ENCODE data around the gene ASNSD1.

The ASNSD1 gene

GRCh38 chr2:189661148-189661956 is at the start of gene ASNSD1:
ASNSD1 (plus strand) TSS chr2:189661459; CDS start chr2:189666133, 4,674 bp downstream.
- Mint-ChIP-seq H3K27me3 (ENCODE audit: low read depth) (no peaks in the 10 kb centered on the region), H3K4me1 (ENCODE audit: low read depth) (peaks cover 46% of the 10 kb centered on the region), H3K4me3 (no peak within 1 kb of the TSS), H3K36me3 (ENCODE audit: low read depth) (peaks cover 19% of the 10 kb centered on the region), H3K27ac (no peak within 1 kb of the TSS), H3K9me3 (no peaks in the 10 kb centered on the region)
- peak; percentile 98 for DNase-seq (ENCODE audit: low spot score)

DNA sequence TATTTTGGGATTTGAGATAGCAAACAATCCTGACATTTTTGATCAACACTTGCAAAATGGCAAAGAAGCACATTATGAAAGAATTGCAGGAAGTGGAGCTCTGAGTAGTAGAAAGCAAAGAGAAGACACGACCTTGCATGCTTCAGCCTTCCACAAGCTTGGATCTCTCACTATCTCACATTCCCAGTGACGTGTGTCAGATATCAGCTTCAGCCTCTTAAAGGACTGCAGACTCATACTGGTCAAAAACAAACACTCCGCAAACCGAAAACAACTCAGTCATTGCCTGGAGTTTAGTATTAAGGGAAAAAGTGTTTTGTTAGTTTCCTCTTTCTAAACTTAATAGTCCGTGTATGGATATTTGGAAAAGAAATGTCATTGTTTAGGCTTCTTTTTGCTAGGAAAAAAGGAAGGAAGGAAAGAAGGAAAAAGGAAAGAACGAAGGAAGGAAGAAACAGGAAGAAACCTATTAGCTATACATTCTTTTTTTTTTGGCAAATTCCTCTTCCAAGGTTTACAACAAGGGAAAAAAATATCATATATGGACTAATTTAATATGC is 48.1 kb upstream of the ASNSD1 start:
- H3K9me3 Mint-ChIP-seq: no peaks in the 10 kb centered on the region
- H3K36me3 Mint-ChIP-seq (ENCODE audit: low read depth): no peaks in the 10 kb centered on the region
- no peak overlapping the region for H3K4me3 Mint-ChIP-seq
- no peaks in the 10 kb centered on the region for H3K4me1 Mint-ChIP-seq (ENCODE audit: low read depth)
- no peak overlapping the region for H3K27ac Mint-ChIP-seq
- DNase-seq (ENCODE audit: low spot score): no peak
- peaks cover 2% of the 10 kb centered on the region for H3K27me3 Mint-ChIP-seq (ENCODE audit: low read depth)

- H3K9me3 Mint-ChIP-seq: no peaks in the 10 kb centered on the region
- H3K4me1 Mint-ChIP-seq (ENCODE audit: low read depth): no peaks in the 10 kb centered on the region
- peaks cover 2% of the 10 kb centered on the region for H3K27me3 Mint-ChIP-seq (ENCODE audit: low read depth)
- H3K4me3 Mint-ChIP-seq: no peak overlapping the region
- no peak for DNase-seq (ENCODE audit: low spot score)
- H3K36me3 Mint-ChIP-seq (ENCODE audit: low read depth): no peaks in the 10 kb centered on the region
- no peak overlapping the region for H3K27ac Mint-ChIP-seq
Measured at GRCh38 chr2:189613650-189614420, 47.4 kb upstream of the ASNSD1 start.

DNA sequence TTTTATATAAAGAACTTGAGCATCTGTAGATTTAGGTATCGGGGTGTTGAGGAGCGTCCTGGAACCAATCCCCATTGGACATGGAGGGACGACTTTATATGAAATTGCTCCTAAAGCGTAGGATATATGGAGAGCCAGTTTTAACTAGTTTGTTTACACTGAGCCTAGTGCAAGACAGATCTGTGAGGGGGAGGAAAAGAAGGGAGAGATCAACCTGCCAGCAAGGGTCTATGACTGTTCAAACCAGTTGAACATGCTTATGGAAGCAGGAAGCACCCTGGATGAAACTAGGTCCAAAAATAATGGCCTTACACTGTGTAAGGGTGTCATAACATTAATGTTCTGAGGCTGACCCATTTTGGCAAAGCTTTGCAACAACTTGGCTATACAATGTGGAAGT is 46.7 kb upstream of the ASNSD1 start:
- DNase-seq (ENCODE audit: low spot score): no peak
- Mint-ChIP-seq H3K4me1 (ENCODE audit: low read depth) (no peaks in the 10 kb centered on the region), H3K27me3 (ENCODE audit: low read depth) (peaks cover 2% of the 10 kb centered on the region), H3K4me3 (no peak overlapping the region), H3K9me3 (no peaks in the 10 kb centered on the region), H3K27ac (no peak overlapping the region), H3K36me3 (ENCODE audit: low read depth) (no peaks in the 10 kb centered on the region)

GRCh38 chr2:189618197-189618596 is 43.1 kb upstream of the ASNSD1 start:
- DNase-seq (ENCODE audit: low spot score): no peak
- H3K36me3 Mint-ChIP-seq (ENCODE audit: low read depth): no peaks in the 10 kb centered on the region

GRCh38 chr2:189621781-189622180 is 39.5 kb upstream of the ASNSD1 start:
- Mint-ChIP-seq H3K9me3 (no peaks in the 10 kb centered on the region), H3K36me3 (ENCODE audit: low read depth) (no peaks in the 10 kb centered on the region), H3K27ac (no peak overlapping the region), H3K4me1 (ENCODE audit: low read depth) (peaks cover 7% of the 10 kb centered on the region), H3K27me3 (ENCODE audit: low read depth) (no peaks in the 10 kb centered on the region), H3K4me3 (no peak overlapping the region)
- no peak for DNase-seq (ENCODE audit: low spot score)

More at GRCh38 chr2:189618197-189618596, 43.1 kb upstream of the ASNSD1 start:
- H3K9me3 Mint-ChIP-seq: no peaks in the 10 kb centered on the region
- H3K4me3 Mint-ChIP-seq: no peak overlapping the region
- H3K27me3 Mint-ChIP-seq (ENCODE audit: low read depth): no peaks in the 10 kb centered on the region
- no peaks in the 10 kb centered on the region for H3K4me1 Mint-ChIP-seq (ENCODE audit: low read depth)
- no peak overlapping the region for H3K27ac Mint-ChIP-seq

DNA sequence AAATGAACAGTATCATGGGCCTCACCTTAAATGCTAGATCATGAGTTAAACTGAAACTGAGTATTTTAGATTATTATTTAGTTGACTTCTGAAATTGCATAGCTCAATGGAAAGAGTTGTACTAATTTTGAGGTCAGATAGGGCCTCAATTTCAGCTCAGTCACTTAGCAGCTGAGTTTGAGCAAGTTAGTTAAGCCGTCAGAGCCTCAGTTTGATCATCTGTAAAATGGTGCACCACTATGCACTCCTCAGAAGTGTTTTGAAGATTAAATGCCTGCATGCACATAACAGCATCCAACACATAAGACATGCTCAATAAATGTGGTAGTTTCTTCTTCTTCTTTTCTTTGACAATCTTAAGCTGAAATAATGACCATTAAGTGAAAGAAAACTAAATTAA is 38.2 kb upstream of the ASNSD1 start:
- Mint-ChIP-seq H3K9me3 (no peaks in the 10 kb centered on the region), H3K27ac (no peak overlapping the region), H3K4me3 (no peak overlapping the region), H3K27me3 (ENCODE audit: low read depth) (no peaks in the 10 kb centered on the region), H3K4me1 (ENCODE audit: low read depth) (peaks cover 7% of the 10 kb centered on the region), H3K36me3 (ENCODE audit: low read depth) (no peaks in the 10 kb centered on the region)
- no peak for DNase-seq (ENCODE audit: low spot score)

DNA sequence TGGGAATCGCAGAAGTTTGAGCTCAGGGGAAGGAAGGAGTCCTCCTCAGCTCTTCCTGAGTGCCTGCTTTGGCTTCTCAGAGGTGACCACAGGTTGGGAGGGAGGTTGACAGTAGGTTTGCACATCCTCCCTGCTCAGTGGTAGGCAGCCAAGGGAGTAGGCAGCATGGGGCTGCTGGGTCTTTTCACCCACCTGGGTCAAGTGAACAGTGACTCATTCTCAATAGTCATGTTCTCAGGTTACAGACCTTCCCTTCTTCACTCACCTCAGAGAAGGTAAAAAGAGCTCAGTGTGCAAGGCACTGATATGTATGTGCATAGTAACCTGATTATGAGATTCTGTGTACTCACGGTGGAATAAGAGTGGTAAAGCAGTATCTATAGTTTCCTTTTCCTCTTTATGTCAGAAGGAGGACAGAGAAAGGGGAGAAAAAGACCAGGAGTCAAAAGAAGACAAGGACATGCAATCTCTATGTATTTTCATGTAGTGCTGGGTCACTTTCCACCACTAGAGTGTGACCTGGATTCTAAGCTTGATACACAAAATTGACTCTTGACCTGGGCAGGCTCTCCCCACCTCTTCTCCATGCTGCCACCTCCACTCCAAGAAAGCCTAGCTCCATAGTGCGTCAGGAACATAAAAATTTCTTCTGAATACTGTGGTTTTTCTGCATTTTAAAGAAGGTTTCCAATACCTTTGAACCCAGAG is 36.5 kb upstream of the ASNSD1 start:
- Mint-ChIP-seq H3K36me3 (ENCODE audit: low read depth) (no peaks in the 10 kb centered on the region), H3K9me3 (no peaks in the 10 kb centered on the region), H3K4me1 (ENCODE audit: low read depth) (peaks cover 7% of the 10 kb centered on the region), H3K4me3 (no peak overlapping the region), H3K27me3 (ENCODE audit: low read depth) (peaks cover 3% of the 10 kb centered on the region), H3K27ac (no peak overlapping the region)
- DNase-seq (ENCODE audit: low spot score): no peak

- H3K4me1 Mint-ChIP-seq (ENCODE audit: low read depth): peaks cover 7% of the 10 kb centered on the region
- no peak overlapping the region for H3K4me3 Mint-ChIP-seq
- DNase-seq (ENCODE audit: low spot score): no peak
- H3K9me3 Mint-ChIP-seq: no peaks in the 10 kb centered on the region
- peaks cover 3% of the 10 kb centered on the region for H3K27me3 Mint-ChIP-seq (ENCODE audit: low read depth)
- no peak overlapping the region for H3K27ac Mint-ChIP-seq
- H3K36me3 Mint-ChIP-seq (ENCODE audit: low read depth): no peaks in the 10 kb centered on the region
Measured at GRCh38 chr2:189625636-189626035, 35.6 kb upstream of the ASNSD1 start.

DNA sequence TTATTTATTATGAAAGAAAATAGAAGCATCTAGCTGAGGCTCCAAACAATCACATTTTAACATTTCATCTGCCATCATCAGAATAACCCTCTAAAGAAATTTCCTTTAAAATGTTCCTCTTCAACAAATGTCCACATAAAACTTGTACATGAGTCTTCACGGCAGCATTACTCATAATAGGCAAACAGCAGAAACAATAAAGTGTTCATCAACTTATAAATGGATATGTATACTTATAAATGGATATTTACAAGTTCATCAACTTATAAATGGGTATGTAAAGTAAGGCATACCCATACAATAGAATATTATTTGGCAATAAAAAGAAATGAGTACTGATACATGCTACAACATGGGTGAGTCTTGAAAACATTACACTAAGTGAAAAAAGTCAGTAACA is 33.5 kb upstream of the ASNSD1 start:
- no peak for DNase-seq (ENCODE audit: low spot score)
- Mint-ChIP-seq H3K36me3 (ENCODE audit: low read depth) (no peaks in the 10 kb centered on the region), H3K27me3 (ENCODE audit: low read depth) (peaks cover 3% of the 10 kb centered on the region), H3K4me1 (ENCODE audit: low read depth) (peaks cover 7% of the 10 kb centered on the region), H3K27ac (no peak overlapping the region), H3K4me3 (no peak overlapping the region), H3K9me3 (no peaks in the 10 kb centered on the region)

DNA sequence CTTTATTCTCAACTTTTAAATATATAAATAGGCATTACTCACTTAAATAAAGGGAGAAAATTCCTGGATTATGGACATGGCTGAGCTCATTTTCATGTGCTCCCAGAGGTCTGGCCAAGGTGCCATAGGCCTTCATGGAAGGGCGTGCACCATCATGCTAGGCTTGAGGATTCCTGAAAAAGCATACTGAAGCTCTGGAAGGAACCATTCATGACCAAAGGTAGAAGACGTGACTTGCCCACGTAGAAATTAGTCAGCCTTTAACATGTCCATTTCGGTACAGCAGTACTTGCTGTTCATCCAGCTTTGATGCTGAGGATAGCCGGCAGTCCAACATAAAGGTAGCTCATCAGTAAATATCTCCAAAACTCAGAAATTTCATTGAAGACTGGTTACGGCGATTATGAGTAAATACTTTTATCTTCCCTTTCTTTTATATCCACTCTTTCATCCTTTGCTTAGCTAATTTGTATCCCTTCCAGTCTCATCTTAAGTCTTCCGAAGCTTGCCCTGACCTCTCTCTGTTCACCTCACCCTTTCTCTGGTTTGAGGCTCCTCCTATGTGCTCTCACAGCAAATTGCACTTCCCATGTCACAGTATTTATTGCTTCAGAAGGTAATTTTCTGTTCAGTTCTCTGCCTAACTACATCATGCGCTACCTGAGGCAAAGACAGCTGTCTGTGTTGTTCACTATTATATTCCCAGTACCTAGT is 32.3 kb upstream of the ASNSD1 start:
- Mint-ChIP-seq H3K4me1 (ENCODE audit: low read depth) (peaks cover 7% of the 10 kb centered on the region), H3K9me3 (no peaks in the 10 kb centered on the region), H3K27ac (no peak overlapping the region), H3K36me3 (ENCODE audit: low read depth) (no peaks in the 10 kb centered on the region), H3K27me3 (ENCODE audit: low read depth) (peaks cover 3% of the 10 kb centered on the region), H3K4me3 (no peak overlapping the region)
- DNase-seq (ENCODE audit: low spot score): no peak

- Mint-ChIP-seq H3K27me3 (ENCODE audit: low read depth) (peaks cover 3% of the 10 kb centered on the region), H3K4me1 (ENCODE audit: low read depth) (peaks cover 1% of the 10 kb centered on the region), H3K27ac (no peak overlapping the region), H3K36me3 (ENCODE audit: low read depth) (no peaks in the 10 kb centered on the region), H3K9me3 (no peaks in the 10 kb centered on the region), H3K4me3 (no peak overlapping the region)
- no peak for DNase-seq (ENCODE audit: low spot score)
Measured at GRCh38 chr2:189629531-189630453, 31.5 kb upstream of the ASNSD1 start.

Measured in T-helper 2 cell treated with Interferon-gamma antibody and Interleukin-4, amounts not matched to agents 5 μg/mL and 100 μg/mL, for 36 hours (primary cell).